ENCODE measurements around the gene SYNDIG1L. TPM values are rescaled to one million over a fixed set of nuclear protein-coding genes. Genes with fewer than 3 reads are reported as not detected.

SYNDIG1L gene
- total RNA-seq (2022) = 0.29 TPM in 1 of 2 replicates, not detected in the other
- percentile 9 among the genes with signal in this experiment for Bru-seq, nascent RNA
- BruChase-seq, experiment 1, labeled RNA remaining after a 2-hour chase = percentile 25 among the genes with signal in this experiment
- percentile 19 among the genes with signal in this experiment for BruChase-seq, experiment 2, labeled RNA remaining after a 6-hour chase
- long read RNA-seq = 0 reads

GRCh38 chr14:74426202-74426582 lies at the start of gene SYNDIG1L:
TSS of gene SYNDIG1L (minus strand) at chr14:74426210. CDS start at chr14:74409744, 16,466 bp downstream.
- intact Hi-C loops (cut with micrococcal nuclease; ENCODE audit: unreplicated experiment) = no loop called here
- H3K4me3 Mint-ChIP-seq (ENCODE audit: unreplicated experiment) = peak within 1 kb of the TSS; percentile 46
- no TSS peak for BruUV-seq (replicated peaks)
- H3K36me3 Mint-ChIP-seq (ENCODE audit: insufficient read depth, unreplicated experiment) = no peaks in the 10 kb centered on the region
- CTCF ChIA-PET = no interaction called here
- Histone ChIP-seq H3K9me3 (no peaks in the 10 kb centered on the region), H3K27me3 (replicated peaks; ENCODE audit: control insufficient read depth, insufficient read depth, low read length) (no peaks in the 10 kb centered on the region; the same call in 1 of the 2 replicates), H3K4me1 (no peaks in the 10 kb centered on the region), H3K36me3 (ENCODE audit: control insufficient read depth, insufficient read depth, low read length) (no peaks in the 10 kb centered on the region), H3K4me3 (ENCODE audit: low read depth, low read length) (peak within 1 kb of the TSS; percentile 24)
- DNase-seq = no peak
- POLR2A ChIA-PET = no interaction called here
- no peaks in the 10 kb centered on the region for H3K9me3 Mint-ChIP-seq (ENCODE audit: unreplicated experiment)
- H3K4me1 Mint-ChIP-seq (ENCODE audit: low read depth, unreplicated experiment) = no peaks in the 10 kb centered on the region
- TF ChIP-seq CTCF (IDR thresholded peaks at IDR 0.05; ENCODE audit: insufficient read depth in 1 of 2, low read depth in 1 of 2, low read length in 1 of 2, severe bottlenecking in 1 of 2, unreplicated experiment in 1 of 2) = no peak
- peaks cover 10% of the 10 kb centered on the region for H3K27me3 Mint-ChIP-seq (ENCODE audit: insufficient read depth, unreplicated experiment)
- H3K27ac Mint-ChIP-seq (ENCODE audit: unreplicated experiment) = no peak within 1 kb of the TSS

- intact Hi-C loops (cut with micrococcal nuclease; ENCODE audit: unreplicated experiment) = no loop called here
- H3K4me3 ChIP-seq (ENCODE audit: low read depth, low read length) = no peak overlapping the region
- no peaks in the 10 kb centered on the region for H3K27me3 ChIP-seq (replicated peaks; ENCODE audit: control insufficient read depth, insufficient read depth, low read length)
- H3K9me3 ChIP-seq = no peaks in the 10 kb centered on the region
- DNase-seq = no peak
- peaks cover 14% of the 10 kb centered on the region for H3K36me3 Mint-ChIP-seq (ENCODE audit: insufficient read depth, unreplicated experiment)
- no peaks in the 10 kb centered on the region for H3K36me3 ChIP-seq (ENCODE audit: control insufficient read depth, insufficient read depth, low read length)
- BruUV-seq (replicated peaks) = no TSS peak
- no peaks in the 10 kb centered on the region for H3K9me3 Mint-ChIP-seq (ENCODE audit: unreplicated experiment)
- ChIA-PET CTCF (interaction anchor here (0.6 kb wide), 2 partner anchors 62 to 163 kb away, joined by 3 read pairs; no protein-coding TSS in a partner anchor), POLR2A (no interaction called here)
- no peaks in the 10 kb centered on the region for H3K4me1 ChIP-seq
- no peak overlapping the region for H3K4me3 Mint-ChIP-seq (ENCODE audit: unreplicated experiment)
- no peak overlapping the region for H3K27ac Mint-ChIP-seq (ENCODE audit: unreplicated experiment)
- no peaks in the 10 kb centered on the region for H3K4me1 Mint-ChIP-seq (ENCODE audit: low read depth, unreplicated experiment)
- no peaks in the 10 kb centered on the region for H3K27me3 Mint-ChIP-seq (ENCODE audit: insufficient read depth, unreplicated experiment)
- no peak for TF ChIP-seq CTCF (IDR thresholded peaks at IDR 0.05; ENCODE audit: insufficient read depth in 1 of 2, low read depth in 1 of 2, low read length in 1 of 2, severe bottlenecking in 1 of 2, unreplicated experiment in 1 of 2)
These were observed 49.7 kb upstream of the SYNDIG1L start for GRCh38 chr14:74475678-74476077.

GRCh38 chr14:74474376-74474775 lies 48.4 kb upstream of the SYNDIG1L start:
- Mint-ChIP-seq H3K27me3 (ENCODE audit: insufficient read depth, unreplicated experiment) (no peaks in the 10 kb centered on the region), H3K9me3 (ENCODE audit: unreplicated experiment) (no peaks in the 10 kb centered on the region), H3K4me1 (ENCODE audit: low read depth, unreplicated experiment) (no peaks in the 10 kb centered on the region), H3K4me3 (ENCODE audit: unreplicated experiment) (no peak overlapping the region), H3K27ac (ENCODE audit: unreplicated experiment) (no peak overlapping the region), H3K36me3 (ENCODE audit: insufficient read depth, unreplicated experiment) (peaks cover 6% of the 10 kb centered on the region)
- POLR2A ChIA-PET = interaction anchor here (0.6 kb wide), 1 partner anchor 154 kb away, joined by 6 read pairs; no protein-coding TSS in a partner anchor
- CTCF ChIA-PET = no interaction called here
- no peak overlapping the region for H3K4me3 ChIP-seq (ENCODE audit: low read depth, low read length)
- intact Hi-C loops (cut with micrococcal nuclease; ENCODE audit: unreplicated experiment) = no loop called here
- H3K27me3 ChIP-seq (replicated peaks; ENCODE audit: control insufficient read depth, insufficient read depth, low read length) = no peaks in the 10 kb centered on the region
- no peaks in the 10 kb centered on the region for H3K9me3 ChIP-seq
- H3K4me1 ChIP-seq = no peaks in the 10 kb centered on the region
- no peak for TF ChIP-seq CTCF (IDR thresholded peaks at IDR 0.05; ENCODE audit: insufficient read depth in 1 of 2, low read depth in 1 of 2, low read length in 1 of 2, severe bottlenecking in 1 of 2, unreplicated experiment in 1 of 2)
- no peaks in the 10 kb centered on the region for H3K36me3 ChIP-seq (ENCODE audit: control insufficient read depth, insufficient read depth, low read length)
- no TSS peak for BruUV-seq (replicated peaks)
- no peak for DNase-seq

Data from Caco-2 (cell line).